Posterior cingulate gyrus (tissue), 11 donors: ENCODE results near the gene P2RY8.
A peak's percentile ranks its signal among the peaks of the same experiment; 100 is the strongest.
"Not testable (repeated sequence)": the region's sequence is repeated elsewhere in the genome, so short reads cannot be mapped to it uniquely, and the experiment has no call there.

Experiments used
- DNase-seq, 10 donors: peaks; one replicate each; pipeline versions ENCODE4 v3.0.0 to v3.0.0-alpha.2; 2020 to 2021; ENCODE audit warnings: mixed read lengths in 3 of 10
- intact Hi-C: fragments of 100-400 bp; cut with DNase I; formaldehyde crosslinking; loops from one replicate; pipeline ENCODE4 v1.15.1; 2023

P2RY8 gene

DNA sequence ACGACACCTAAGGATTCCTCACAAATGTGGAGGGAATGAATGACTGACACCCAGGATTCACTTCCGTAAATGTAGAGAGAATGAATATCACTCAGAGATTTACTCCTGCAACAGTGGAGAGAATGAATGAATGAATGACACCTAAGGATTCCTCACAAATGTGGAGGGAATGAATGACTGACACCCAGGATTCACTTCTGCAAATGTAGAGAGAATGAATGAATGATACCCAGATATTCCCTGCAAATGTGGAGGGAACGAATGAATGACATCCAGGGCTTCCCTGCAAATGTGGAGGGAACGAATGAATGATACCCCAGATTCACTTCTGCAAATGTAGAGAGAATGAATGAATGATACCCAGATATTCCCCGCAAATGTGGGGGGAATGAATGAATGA lies 47.6 kb downstream of the P2RY8 start:
- DNase-seq, intact Hi-C loops: not testable (repeated sequence)

DNA sequence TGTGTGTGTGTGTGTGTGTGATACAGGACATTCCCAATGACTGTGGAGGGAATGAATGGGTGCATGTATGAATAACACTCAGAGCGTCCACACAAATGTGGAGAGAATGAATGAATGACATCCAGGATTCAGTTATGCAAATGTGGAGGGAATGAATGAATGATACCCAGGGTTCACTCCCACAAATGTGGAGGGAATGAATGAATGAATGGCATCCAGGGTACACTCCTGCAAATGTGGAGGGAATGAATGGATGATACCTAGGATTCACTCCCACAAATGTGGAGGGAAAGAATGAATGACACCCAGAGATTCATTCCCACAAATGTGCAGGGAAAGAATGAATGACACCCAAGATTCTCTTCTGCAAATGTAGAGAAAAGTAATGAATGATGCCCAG lies 48.2 kb downstream of the P2RY8 start:
- DNase-seq = no peak
- intact Hi-C loops = no loop called here

DNA sequence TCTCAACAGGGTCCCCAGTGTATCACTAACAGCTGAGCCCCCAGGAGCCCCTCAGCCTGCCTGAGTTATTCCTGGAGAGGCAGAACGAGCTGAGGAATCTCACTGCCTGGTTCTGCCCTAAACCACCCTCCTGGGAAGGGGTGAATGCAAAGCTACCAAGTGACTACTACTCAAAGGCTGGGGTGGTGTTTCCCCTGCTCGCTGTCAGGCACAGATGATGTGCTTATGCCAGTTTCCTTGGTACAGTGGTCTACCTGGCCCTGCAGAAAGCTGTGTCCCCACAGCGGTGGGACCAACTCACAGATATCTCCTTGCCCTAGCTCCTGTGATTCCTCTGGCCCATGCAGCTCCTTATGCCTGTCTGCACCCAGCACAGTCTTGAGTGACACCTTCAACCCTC lies 48.8 kb downstream of the P2RY8 start:
- intact Hi-C loops = no loop called here
- DNase-seq = no peak

DNA sequence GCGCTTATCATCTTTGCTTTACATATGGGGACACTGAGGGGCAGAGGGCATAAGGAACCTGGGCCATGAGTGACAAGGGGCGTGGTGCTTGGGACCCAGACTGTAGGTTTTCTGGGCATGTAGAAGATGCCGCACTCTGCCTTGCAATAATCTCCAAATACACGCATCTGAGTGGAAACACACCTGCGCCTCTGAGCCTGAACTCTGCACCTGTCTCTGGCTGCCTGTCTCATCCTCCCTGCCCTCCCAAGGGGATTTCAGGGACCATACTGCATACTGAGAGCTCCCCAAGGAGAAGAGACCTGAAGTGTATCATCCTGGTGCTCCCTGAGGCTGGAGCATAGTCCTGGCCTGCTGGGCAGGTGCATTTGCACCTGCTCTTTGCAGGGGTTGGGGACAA lies 49.6 kb downstream of the P2RY8 start:
- intact Hi-C loops = no loop called here
- no peak for DNase-seq

DNA sequence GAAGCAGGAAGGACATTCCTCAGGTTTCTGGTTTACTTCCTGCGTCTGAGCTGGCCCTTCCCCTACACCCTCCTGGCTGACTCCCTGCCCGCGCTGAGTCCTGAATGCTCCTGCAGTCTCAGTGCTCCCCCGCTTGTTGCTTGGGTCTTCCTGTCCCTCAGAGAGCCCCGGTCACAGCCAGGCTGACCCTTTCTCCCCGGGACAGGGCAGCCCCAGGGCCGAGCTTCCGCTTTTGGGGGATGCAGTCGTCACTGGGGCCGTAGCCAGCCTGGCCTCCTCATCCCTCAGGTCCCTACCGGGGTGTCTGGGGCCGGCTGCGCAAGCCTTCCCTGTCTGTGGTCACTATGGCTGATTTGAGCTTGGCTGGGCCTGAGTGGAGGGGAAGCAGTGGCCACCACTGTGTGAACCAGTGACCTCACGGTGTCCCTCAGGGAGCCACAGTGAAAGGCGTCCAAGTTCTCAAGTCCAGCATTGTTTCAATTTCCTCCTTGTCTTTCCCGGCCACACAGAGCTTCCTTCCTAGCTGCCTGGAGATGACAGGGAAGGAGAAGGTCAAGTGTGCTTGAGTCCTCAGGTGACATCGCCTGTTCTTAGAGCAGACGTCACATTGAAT lies 50.1 kb downstream of the P2RY8 start:
- peak in 1 of 10 donors; percentile 74 for DNase-seq
- intact Hi-C loops = no loop called here

DNA sequence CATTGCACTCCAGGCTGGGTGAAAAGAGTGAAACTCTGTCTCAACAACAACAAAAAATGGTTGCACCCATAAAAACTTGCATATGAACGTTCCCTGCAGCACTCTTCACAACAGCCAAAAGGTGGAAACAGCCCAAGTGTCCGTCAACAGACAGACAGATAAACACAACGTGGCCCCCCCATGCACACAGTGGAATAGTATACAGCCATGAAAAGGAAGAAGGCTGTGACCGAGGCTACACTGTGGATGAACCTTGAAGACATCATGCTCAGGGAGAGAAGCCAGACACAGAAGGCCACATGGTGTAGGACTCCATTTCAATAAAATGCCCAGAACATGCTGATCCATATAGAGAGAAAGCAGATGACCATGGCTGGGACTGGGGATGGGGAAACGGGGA lies 50.8 kb downstream of the P2RY8 start:
- intact Hi-C loops = no loop called here

DNA sequence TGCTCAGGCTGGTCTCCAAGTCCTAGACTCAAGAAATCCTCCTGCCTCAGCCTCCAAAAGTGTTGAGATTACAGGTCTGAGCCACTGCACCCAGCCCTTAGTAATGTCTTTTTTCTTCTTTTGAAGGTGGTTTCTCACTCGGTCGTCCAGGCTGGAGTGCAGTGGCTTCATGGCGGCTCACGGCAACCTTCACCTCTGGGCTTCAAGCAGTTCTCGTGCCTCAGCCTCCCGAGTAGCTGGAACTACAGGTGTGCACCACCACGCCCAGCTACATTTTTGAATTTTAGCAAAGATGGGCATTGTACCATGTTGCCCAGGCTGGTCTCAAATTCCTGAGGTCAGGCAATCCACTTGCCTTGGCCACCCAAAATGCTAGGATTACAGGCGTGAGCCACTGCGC lies 52.0 kb downstream of the P2RY8 start:
- intact Hi-C loops = no loop called here
- DNase-seq = no peak

More for the DNA sequence above, 50.8 kb downstream of the P2RY8 start:
- DNase-seq = no peak

DNA sequence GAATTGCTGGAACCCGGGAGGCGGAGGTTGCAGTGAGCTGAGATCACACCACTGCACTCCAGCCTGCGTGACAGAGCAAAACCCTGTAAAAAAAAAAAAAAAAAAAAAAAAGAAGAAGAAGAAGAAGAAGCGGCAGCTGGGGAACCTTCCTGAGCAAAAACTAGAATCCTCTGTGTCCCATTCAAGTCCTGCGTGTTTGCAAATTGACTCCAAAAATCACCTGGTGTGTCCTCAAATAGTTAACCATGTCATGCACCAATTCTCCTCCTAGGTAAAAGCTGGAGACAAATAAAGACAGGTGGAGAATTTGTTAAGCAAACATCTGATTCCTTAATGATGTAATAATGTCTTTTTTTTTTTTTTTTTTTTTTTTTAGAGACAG lies 52.4 kb downstream of the P2RY8 start:
- no peak for DNase-seq
- intact Hi-C loops = no loop called here

DNA sequence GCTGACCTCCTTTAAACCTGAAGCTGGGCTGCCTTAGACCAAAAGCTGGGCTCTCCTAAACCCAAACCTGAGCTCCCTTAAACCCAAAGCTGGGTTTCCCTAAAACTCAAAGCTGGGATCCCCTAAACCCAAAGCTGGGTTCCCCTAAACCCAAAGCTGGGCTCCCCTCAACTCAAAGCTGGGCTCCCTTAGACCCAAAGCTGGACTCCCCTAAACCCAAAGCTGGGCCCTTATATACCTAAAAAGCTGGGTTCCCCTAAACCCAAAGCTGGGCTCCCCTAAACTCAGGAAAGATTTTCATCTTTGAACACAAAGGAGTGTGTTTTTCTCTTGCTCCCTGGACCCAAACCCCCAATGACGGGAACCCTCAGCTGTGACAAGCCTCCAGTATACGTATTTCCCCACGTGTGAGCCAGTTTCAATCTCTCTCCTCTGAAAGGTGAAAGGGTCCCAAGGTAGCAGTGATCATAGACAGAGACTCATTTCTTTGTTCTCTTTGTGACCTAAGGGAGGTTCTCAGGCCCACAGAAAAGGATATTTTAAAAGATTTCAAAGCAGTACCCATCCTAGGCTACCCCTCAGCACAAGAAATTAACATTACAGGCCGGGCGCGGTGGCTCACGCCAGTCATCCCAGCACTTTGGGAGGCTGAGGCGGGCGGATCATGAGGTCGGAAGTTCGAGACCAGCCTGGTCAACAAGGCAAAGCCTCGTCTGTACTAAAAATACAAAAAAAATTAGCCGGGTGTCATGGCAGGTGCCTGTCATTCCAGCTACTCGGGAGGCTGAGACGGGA lies 52.9 kb downstream of the P2RY8 start:
- no peak for DNase-seq
- intact Hi-C loops = no loop called here

DNA sequence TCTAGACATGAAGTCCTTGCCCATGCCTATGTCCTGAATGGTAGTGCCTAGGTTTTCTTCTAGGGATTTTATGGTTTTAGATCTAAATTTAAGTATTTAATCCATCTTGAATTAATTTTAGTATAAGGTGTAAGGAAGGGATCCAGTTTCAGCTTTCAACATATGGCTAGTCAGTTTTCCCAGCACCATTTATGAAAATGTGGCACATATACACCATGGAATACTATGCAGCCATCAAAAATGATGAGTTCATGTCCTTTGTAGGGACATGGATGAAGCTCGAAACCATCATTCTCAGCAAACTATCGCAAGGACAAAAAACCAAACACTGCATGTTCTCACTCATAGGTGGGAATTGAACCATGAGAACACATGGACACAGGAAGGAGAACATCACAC lies 54.5 kb downstream of the P2RY8 start:
- intact Hi-C loops, DNase-seq: not testable (repeated sequence)

DNA sequence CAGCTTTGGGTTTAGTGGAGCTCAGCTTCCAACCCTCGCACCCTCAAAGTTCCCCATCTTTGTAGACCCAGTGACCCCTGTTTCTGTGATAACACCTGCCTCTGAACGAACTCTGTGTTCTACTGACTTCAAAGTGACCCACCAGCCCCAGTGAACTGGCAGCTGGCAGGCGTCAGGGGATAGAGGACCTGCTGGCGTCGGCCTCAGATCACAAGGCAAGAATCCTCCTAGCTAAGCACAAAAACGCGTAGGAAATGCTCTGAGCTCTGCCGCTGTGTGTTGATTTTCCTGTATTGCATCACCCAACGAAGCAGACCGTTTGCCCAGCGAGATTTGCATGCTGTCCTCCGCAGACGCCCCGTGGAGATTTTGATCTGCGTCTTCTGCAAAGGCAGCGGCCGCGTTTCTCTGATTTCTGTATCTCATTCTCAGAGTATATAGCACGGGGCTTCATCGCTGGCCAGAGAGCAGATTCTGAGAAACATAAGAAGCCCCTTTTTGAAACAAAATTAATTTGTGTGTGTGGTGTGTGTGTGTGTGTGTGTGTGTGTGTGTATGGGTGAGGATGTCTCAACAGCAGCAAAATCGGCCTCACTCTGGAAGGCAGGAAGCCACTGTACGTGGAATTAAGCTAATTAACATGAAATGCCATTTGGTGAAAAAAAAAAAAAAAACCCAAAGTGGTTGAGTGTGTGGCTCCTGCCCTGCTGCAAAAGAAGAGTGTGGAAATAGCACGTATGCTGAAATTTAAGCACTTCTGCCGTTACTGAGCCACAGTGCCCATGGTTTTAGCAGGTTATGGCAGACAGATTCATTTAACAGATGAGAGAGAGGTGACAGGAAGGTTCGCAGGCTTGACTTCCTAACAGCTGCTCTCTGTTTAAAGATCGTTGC lies 55.1 kb downstream of the P2RY8 start:
- DNase-seq = peak in 3 of 10 donors; percentile 30 to 86 (median 36)
- intact Hi-C loops = no loop called here

DNA sequence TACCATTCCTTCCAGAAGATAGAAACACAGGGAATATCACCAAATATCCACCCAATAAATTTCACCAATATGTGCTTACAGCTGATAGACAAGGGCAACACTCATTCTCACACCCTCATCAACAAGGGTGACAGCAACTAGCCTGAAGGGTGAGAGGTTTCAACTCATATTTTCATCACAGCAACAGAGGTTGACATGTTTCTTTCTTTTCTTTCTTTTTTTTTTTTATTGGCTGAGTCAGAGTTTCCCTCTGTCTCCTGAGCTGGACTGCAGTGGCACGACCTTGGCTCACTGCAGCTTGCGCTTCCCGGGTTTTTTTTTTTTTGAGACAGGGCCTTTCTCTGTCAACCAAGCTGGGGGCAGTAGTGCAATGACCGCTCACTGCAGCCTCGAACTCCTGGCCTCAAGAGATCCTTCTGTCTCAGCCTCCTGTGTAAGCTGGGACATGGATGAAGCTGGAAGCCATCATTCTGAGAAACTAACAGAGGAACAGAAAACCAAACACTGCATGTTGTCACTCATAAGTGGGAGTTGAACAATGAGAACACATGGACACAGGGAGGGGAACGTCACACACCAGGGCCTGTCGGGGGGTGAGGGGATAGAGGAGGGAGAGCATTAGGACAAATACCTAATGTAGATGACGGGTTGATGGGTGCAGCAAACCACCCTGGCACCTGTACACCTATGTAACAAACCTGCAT lies 56.8 kb downstream of the P2RY8 start:
- no peak for DNase-seq
- intact Hi-C loops = no loop called here

DNA sequence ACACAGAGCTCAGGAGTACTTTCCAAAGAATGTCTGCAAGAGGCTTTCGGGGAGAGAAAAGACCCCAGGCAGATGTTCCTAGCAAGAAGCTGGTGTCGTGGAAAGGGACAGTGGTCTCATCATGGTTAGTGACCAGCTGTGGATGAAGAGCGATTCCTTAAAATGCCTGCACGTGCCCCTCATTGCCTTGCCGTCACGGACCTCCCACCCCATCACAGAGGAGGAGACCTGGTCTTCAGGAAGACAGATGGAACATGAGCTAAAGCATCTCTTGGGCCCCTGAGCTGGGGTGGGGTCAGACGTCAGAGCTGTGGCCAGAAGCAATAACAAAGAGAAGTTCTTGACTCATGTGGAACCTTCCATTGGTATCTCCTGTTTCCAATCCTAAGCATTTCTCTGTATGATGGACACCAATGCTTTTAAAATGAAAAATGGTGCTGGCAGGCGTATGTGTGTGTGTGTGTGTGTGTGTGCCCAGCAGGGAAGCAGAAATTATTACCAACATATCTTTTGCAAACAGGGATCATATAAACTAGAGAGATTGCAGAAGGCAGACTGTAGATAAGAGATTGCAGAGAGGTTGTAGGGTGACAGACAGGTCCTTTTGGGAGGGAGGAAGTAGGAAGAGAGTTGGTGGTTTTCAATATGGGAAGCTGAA lies 59.1 kb downstream of the P2RY8 start:
- DNase-seq = no peak
- intact Hi-C loops = no loop called here

DNA sequence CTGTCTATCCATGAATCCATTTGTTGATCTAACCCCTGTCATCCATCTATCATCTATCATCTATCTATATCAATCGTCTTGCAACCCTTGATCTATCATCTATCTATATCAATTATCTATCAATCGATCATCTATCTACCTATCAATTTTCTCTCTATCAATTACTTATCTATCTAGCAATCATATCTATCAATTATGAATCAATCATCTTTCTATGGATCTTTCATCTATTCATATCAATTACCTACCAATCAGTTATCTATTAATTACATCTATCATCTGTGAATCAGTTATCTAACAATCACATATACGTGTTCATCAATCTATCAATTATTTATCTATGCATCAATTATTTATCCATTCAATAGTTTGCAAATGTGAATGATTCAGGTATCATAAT lies 59.8 kb downstream of the P2RY8 start:
- DNase-seq = no peak
- intact Hi-C loops = no loop called here

DNA sequence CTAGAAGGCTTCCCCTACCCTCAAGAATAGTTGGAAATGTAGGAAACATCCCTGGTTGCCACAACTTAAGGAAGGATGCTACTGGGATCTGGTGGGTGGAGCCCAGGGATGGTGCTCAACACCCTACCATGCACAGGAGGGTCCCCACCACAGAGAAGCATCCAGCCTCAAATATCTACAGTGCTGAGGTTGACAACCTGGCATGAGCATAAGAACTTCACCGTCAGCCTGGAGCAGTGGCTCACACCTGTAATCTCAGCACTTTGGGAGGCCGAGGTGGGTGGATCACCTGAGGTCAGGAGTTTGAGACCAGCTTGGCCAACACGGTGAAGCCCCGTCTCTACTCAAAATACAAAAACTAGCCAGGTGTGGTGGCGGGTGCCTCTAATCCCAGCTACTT lies 60.3 kb downstream of the P2RY8 start:
- no peak for DNase-seq
- intact Hi-C loops = no loop called here

DNA sequence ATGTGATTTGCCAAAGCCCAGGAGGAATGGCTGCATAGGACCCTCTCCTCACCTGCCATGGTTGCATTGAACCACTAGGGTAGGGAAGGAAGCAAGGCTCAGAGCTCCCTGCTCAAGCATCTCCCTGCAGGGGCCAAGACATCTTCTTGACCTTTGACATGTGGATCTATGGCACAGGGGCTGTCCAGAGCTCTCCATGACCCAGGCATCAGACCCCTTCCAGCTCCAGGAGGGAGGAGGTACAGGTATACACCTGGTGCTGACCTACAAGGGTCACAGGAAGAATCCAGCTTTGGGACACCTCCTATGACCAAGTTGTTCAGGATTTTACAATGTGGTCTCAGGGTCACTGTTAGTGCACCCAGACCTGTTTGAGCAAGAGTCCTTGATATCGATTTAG lies 61.1 kb downstream of the P2RY8 start:
- DNase-seq = no peak
- intact Hi-C loops = no loop called here

DNA sequence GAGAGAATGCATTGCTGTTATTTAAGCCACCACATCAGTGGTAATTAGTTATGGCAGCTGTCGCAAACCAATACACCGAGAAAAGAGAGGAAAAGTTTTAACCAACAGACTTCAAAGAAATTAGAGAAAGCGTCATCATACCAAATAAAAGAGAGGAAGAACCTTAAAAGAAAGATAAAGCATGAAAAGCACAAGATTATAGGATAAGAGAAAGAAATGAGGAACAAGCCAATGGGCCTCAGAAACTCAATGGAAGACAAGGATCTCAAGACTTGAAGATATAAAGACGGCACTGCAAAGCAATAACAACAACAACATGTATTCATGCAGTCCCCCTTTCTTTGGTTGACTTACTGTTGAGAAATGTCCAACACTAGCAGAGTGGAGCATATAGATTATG lies 61.5 kb downstream of the P2RY8 start:
- DNase-seq = no peak
- intact Hi-C loops = no loop called here

DNA sequence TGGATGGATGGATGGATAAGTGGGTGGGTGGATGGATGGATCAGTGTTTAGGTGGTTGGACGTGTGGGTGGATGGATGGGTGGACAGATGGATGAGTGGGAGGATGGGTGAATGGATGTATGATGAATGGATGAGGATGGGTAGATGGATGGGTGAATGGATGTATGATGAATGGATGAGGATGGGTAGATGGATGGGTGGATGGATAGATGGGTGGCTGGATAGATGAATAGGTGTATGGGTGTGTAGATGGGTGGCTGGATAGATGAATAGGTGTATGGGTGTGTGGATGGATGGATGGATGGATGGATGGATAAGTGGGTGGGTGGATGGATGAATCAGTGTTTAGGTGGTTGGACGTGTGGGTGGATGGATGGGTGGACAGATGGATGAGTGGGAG lies 62.4 kb downstream of the P2RY8 start:
- DNase-seq, intact Hi-C loops: not testable (repeated sequence)

DNA sequence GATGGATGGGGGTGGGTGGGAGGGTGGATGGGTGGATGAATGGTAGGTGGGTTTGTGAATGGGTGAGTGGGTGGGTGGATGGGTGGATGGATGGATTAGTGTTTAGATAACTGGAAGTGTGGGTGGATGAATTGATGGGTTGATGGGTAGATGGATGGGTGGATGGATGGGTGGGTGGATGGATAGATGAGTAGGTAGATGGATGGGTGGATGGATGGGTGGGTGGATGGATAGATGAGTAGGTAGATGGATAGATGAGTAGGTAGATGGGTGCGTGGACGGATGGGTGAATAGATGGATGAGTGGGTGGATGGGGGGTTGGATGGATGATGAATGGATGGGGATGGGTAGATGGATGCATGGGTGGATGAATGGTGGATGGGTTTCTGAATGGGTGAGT lies 64.0 kb downstream of the P2RY8 start:
- intact Hi-C loops = no loop called here
- no peak for DNase-seq

DNA sequence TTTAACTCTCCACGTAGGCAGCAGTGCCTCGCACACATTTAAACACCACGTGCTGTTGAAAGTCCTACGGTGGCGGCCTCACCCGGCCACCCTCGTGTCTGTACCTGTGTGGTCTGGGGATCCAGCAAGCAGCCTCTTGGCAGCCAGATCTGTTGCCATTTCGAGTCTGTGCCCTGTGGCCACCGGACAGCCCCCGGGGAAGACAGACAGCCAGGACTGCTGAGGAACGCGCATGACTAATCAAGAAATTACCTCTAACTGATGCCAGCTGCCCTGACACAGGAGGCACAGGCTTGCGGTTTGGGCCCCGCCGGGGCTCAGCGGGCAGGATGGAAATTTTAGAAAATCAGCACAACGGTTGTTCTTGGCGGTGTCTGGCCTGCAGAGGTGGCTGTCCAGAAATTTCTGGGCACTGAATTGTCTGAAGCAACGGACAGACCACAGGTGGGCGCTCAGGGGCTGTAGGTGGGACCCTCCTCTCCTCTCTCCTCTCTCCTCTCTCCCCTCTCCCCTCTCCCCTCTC lies 68.7 kb downstream of the P2RY8 start:
- intact Hi-C loops = no loop called here
- DNase-seq = peak in 1 of 10 donors; percentile 37
